H1 (cell line): ENCODE measurements around the gene CCR2. TPM values are rescaled to one million over a fixed set of nuclear protein-coding genes. Genes with fewer than 3 reads are reported as not detected.

ENCODE experiments used
- CTCF ChIA-PET: fragments of 300-600 bp; sonication (Branson Sonifier 250); formaldehyde crosslinking; loops from one replicate; lab custom pipeline; 2021; ENCODE audit not compliant: partially characterized antibody; lab: Charles Lee
- POLR2A ChIA-PET: fragments of 300-600 bp; sonication (Branson Sonifier 250); formaldehyde crosslinking; loops from one replicate; lab custom pipeline; 2021; ENCODE audit warnings: inconsistent platforms; ENCODE audit not compliant: partially characterized antibody; lab: Charles Lee
- DNase-seq, 2 experiments: peaks; one replicate each; pipeline versions ENCODE4 v3.0.0 to v3.0.0-alpha.2; 2010 to 2022; ENCODE audit warnings: low spot score in 2 of 2, low read depth in 1 of 2, mixed read lengths in 1 of 2
- FAIRE-seq: peaks from 2 replicates; lab custom pipeline; 2011; peaks lifted over from hg19 to GRCh38; lab: Jason Lieb, UNC
- H2AFZ ChIP-seq: 2 replicates; pipeline ENCODE4 v1.8.1; 2012; ENCODE audit warnings: low read length, inconsistent platforms
- H2AK5ac ChIP-seq: 2 replicates; pipeline ENCODE4 v1.6.1; 2013; ENCODE audit warnings: low read depth, low read length
- H2BK120ac ChIP-seq: replicated peaks from 2 replicates; pipeline ENCODE3; 2013; ENCODE audit warnings: low read depth, low read length, inconsistent platforms
- H2BK12ac ChIP-seq: 2 replicates; pipeline ENCODE4 v1.6.1; 2013; ENCODE audit warnings: low read depth, low read length
- H2BK15ac ChIP-seq: 2 replicates; pipeline ENCODE4 v1.6.1; 2013; ENCODE audit warnings: low read length
- H2BK20ac ChIP-seq: 2 replicates; pipeline ENCODE4 v1.6.1; 2013; ENCODE audit warnings: low read length
- H2BK5ac ChIP-seq: 2 replicates; pipeline ENCODE4 v1.6.1; 2013; ENCODE audit warnings: low read depth, low read length
- H3K14ac ChIP-seq: 2 replicates; pipeline ENCODE4 v1.6.1; 2013; ENCODE audit warnings: inconsistent platforms; ENCODE audit not compliant: insufficient read length
- H3K18ac ChIP-seq: 2 replicates; pipeline ENCODE4 v1.6.1; 2013; ENCODE audit warnings: low read length; ENCODE audit errors: extremely low read depth
- H3K23ac ChIP-seq: 2 replicates; pipeline ENCODE4 v1.6.1; 2013; ENCODE audit warnings: inconsistent platforms; ENCODE audit not compliant: insufficient read length
- H3K23me2 ChIP-seq: 2 replicates; pipeline ENCODE4 v1.6.1; 2013; ENCODE audit warnings: low read depth, low read length
- H3K27ac ChIP-seq: 2 replicates; pipeline ENCODE4 v1.6.1; 2011; ENCODE audit warnings: low read depth, low read length, inconsistent platforms
- H3K27me3 ChIP-seq, 4 experiments: replicated peaks in 1 of 4; 1 replicate in 1 of 4; 2 replicates in 3 of 4; pipeline versions ENCODE4 v1.6.1 to v1.8.1; 2011 to 2013; ENCODE audit warnings: low read length in 3 of 4, mild to moderate bottlenecking in 3 of 4, inconsistent platforms in 2 of 4, mixed read lengths in 2 of 4, moderate library complexity in 1 of 4; ENCODE audit not compliant: control insufficient read depth in 3 of 4, insufficient read depth in 3 of 4; ENCODE audit errors: extremely low read depth in 1 of 4
- H3K36me3 ChIP-seq, 4 experiments: 2 replicates each; pipeline versions ENCODE4 v1.6.1 to v1.8.1; 2011 to 2013; ENCODE audit warnings: mild to moderate bottlenecking in 4 of 4, low read length in 3 of 4, moderate library complexity in 2 of 4, control low read depth in 1 of 4, inconsistent platforms in 1 of 4; ENCODE audit not compliant: insufficient read depth in 4 of 4, control insufficient read depth in 2 of 4
- H3K4ac ChIP-seq: replicated peaks from 2 replicates; pipeline ENCODE3; 2013; ENCODE audit warnings: low read length, low read depth, mixed read lengths, inconsistent platforms; ENCODE audit not compliant: insufficient read length
- H3K4me1 ChIP-seq, 4 experiments: replicated peaks in 1 of 4; 1 replicate in 1 of 4; 2 replicates in 3 of 4; pipeline versions ENCODE4 v1.6.1 to v1.8.1; 2011 to 2013; ENCODE audit warnings: low read length in 3 of 4, inconsistent platforms in 2 of 4, mixed read lengths in 1 of 4; ENCODE audit not compliant: insufficient read depth in 4 of 4, control insufficient read depth in 3 of 4
- H3K4me2 ChIP-seq, 2 experiments: 2 replicates each; pipeline versions ENCODE4 v1.6.1 to v1.8.1; 2011 to 2013; ENCODE audit warnings: low read depth in 2 of 2, low read length in 2 of 2, control low read depth in 1 of 2, inconsistent platforms in 1 of 2, mild to moderate bottlenecking in 1 of 2; ENCODE audit not compliant: insufficient read depth in 1 of 2
- H3K4me3 ChIP-seq, 4 experiments: fragments of 200-600, 300-600 bp in 1 of 4; sonication (generic), shearing (Covaris generic), sonication (Bioruptor Twin) in 1 of 4; 2 replicates each; pipeline versions ENCODE4 v1.5.1 to v1.8.1; 2011 to 2016; ENCODE audit warnings: low read length in 4 of 4, low read depth in 3 of 4, control low read depth in 2 of 4, inconsistent platforms in 2 of 4, mild to moderate bottlenecking in 2 of 4, mixed read lengths in 1 of 4, moderate library complexity in 1 of 4; ENCODE audit not compliant: insufficient read depth in 2 of 4; ENCODE audit errors: extremely low read depth in 1 of 4
- H3K56ac ChIP-seq: replicated peaks from 2 replicates; pipeline ENCODE3; 2013; ENCODE audit warnings: low read depth, mild to moderate bottlenecking, mixed read lengths, low read length, inconsistent platforms; ENCODE audit not compliant: insufficient read length
- H3K79me1 ChIP-seq: 2 replicates; pipeline ENCODE4 v1.6.1; 2013; ENCODE audit warnings: low read depth, low read length, control low read depth
- H3K79me2 ChIP-seq, 2 experiments: 2 replicates each; pipeline versions ENCODE4 v1.6.1 to v1.8.1; 2012 to 2013; ENCODE audit warnings: low read length in 2 of 2, mild to moderate bottlenecking in 2 of 2, inconsistent platforms in 1 of 2; ENCODE audit not compliant: insufficient read depth in 2 of 2, control insufficient read depth in 1 of 2
- H3K9ac ChIP-seq, 4 experiments: replicated peaks in 1 of 4; 1 replicate in 1 of 4; 2 replicates in 3 of 4; pipeline versions ENCODE4 v1.6.1 to v1.8.1; 2011 to 2013; ENCODE audit warnings: low read depth in 3 of 4, low read length in 3 of 4, control low read depth in 2 of 4, mild to moderate bottlenecking in 2 of 4, moderate library complexity in 2 of 4, inconsistent platforms in 1 of 4; ENCODE audit errors: extremely low read depth in 1 of 4
- H3K9me3 ChIP-seq, 2 experiments: 2 replicates each; pipeline versions ENCODE4 v1.6.1 to v1.8.1; 2012 to 2013; ENCODE audit warnings: mild to moderate bottlenecking in 2 of 2, moderate library complexity in 2 of 2, control low read depth in 1 of 2, inconsistent platforms in 1 of 2, low read depth in 1 of 2, low read length in 1 of 2, mixed read lengths in 1 of 2; ENCODE audit not compliant: insufficient read depth in 2 of 2
- H4K20me1 ChIP-seq, 2 experiments: replicated peaks in 1 of 2; 2 replicates each; pipeline versions ENCODE3 to v1.8.1; 2011 to 2013; ENCODE audit warnings: inconsistent platforms in 2 of 2, low read length in 2 of 2, mild to moderate bottlenecking in 1 of 2; ENCODE audit not compliant: insufficient read depth in 2 of 2, control insufficient read depth in 1 of 2
- H4K5ac ChIP-seq: 2 replicates; pipeline ENCODE4 v1.6.1; 2013; ENCODE audit warnings: low read length, low read depth, mixed read lengths, inconsistent platforms; ENCODE audit not compliant: insufficient read length
- H4K8ac ChIP-seq: 2 replicates; pipeline ENCODE4 v1.8.0; 2013; ENCODE audit warnings: mild to moderate bottlenecking, moderate library complexity, low read length, inconsistent platforms; ENCODE audit not compliant: insufficient read depth; ENCODE audit errors: extremely low read depth
- H4K91ac ChIP-seq: replicated peaks from 2 replicates; pipeline ENCODE3; 2013; ENCODE audit warnings: low read length, mixed read lengths, inconsistent platforms; ENCODE audit not compliant: insufficient read length
- CEBPB ChIP-seq: IDR thresholded peaks from 2 replicates; pipeline ENCODE4 v1.6.1; 2012; ENCODE audit warnings: low read depth, low read length
- TAF7 ChIP-seq: optimal IDR thresholded peaks from 2 replicates; pipeline ENCODE3; 2011; ENCODE audit warnings: low read depth, mild to moderate bottlenecking, inconsistent platforms, low read length, moderate library complexity, borderline replicate concordance
- WGBS, 2 experiments: shearing (Covaris generic) in 1 of 2; methylation state at CpG; one replicate each; pipeline versions ENCODE4 v1.1.6 to v1.1.7; 2013 to 2015; ENCODE audit warnings: low lambda C conversion rate in 2 of 2, mixed read lengths in 2 of 2, inconsistent platforms in 1 of 2, low coverage in 1 of 2, missing lambda C conversion rate in 1 of 2; ENCODE audit not compliant: insufficient replicate concordance in 2 of 2, insufficient coverage in 1 of 2, insufficient read length in 1 of 2; ENCODE audit errors: extremely low coverage in 1 of 2, missing lambda C conversion rate in 1 of 2; 5-methylcytosine and 5-hydroxymethylcytosine counted together
- polyA plus RNA-seq, 7 experiments: library from polyadenylated mRNA; depleted of rRNA in 3 of 7; stranded (reverse) in 5 of 7; unstranded in 2 of 7; fragments of >200 nt in 5 of 7; fragments of 200-250 nt in 2 of 7; gene quantifications; 1 replicate in 5 of 7; 2 replicates in 1 of 7; 4 replicates in 1 of 7; pipeline versions ENCODE4 v1.2.1 to v1.2.3, GENCODE V29; 2011 to 2013; ENCODE audit warnings: missing spikeins in 2 of 7, mixed read lengths in 2 of 7
- total RNA-seq: library from RNA; stranded (reverse); fragmentation: NEBNext Ultra II Directional; extraction: Animal tissue kit (Norgen Biotek cat#: 25700); gene quantifications from 2 replicates; pipeline ENCODE4 v1.2.1, GENCODE V29; 2021
- TF ChIP-seq, protein P1 (sequence below): IDR thresholded peaks from 2 replicates; pipeline ENCODE4 v1.6.1; 2011; ENCODE audit warnings: low read length, improper control_type of control experiment
- TF ChIP-seq, protein P2 (sequence below): IDR thresholded peaks from 2 replicates; pipeline ENCODE4 v1.6.1; 2012; ENCODE audit warnings: inconsistent platforms
- TF ChIP-seq, protein P3 (sequence below): IDR thresholded peaks from 2 replicates; pipeline ENCODE4 v1.6.1; 2012; ENCODE audit warnings: inconsistent platforms
- TF ChIP-seq, protein P4 (sequence below): IDR thresholded peaks from 2 replicates; pipeline ENCODE4 v1.6.1; 2012; ENCODE audit warnings: low read length, inconsistent platforms

Gene CCR2
- total and polyA plus RNA-seq, 2 of the 8 experiments (the other 6 are each of a cell fraction or from before 2014, with no cell fraction given) = not detected

DNA sequence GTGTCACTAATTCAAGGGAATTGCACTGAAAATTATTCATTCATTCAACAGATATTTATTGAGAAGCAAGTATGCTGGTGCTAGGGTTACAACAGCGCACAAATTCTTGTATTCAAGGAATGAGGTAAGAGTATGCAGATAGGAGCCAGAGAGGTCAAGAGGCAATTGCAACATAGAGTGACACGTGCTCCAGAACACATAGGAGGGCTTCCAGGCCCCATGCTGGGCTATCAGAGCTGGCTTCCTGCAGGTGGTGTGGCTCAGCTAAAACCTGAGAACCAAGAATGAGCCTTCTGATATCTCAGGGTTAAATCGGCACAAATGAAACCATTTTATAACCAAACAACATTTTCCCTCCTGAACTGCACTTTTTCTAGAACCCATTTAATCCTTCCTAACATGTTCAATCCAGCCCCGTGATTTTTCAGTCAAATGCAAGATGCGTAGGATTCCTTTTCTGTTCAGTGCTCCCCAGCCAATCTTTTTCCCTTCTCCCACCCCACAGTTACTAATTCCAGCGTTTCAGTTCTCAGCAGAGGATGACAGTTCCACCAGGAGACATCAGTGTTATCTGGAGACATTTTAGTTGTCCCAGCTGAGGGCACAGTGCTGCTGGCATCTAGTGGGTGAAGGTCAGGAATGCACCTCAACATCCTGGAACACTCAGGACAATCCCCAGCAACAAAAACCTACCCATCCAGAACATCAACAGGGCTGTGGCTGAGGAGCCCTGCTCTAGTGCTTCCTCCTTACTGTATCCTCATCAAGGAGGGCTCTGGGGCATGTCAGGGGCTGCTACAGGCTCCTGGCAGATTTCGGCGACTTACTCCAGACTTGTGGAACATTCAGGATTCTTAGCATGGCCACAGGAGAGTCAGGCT is 39.9 kb downstream of the CCR2 start:
- ChIA-PET POLR2A (no interaction called here), CTCF (interaction anchor here (0.6 to 1.4 kb wide), 4 partner anchors 33 to 160 kb away, joined by 3 to 4 read pairs (median 4); no protein-coding TSS in a partner anchor)
- Histone ChIP-seq H3K9me3 (no peaks in the 10 kb centered on the region), H2BK120ac (no peak overlapping the region), H3K79me2 (no peaks in the 10 kb centered on the region), H3K18ac (no peak overlapping the region), H4K20me1 (no peaks in the 10 kb centered on the region), H3K9ac (no peak overlapping the region), H3K27ac (no peak overlapping the region), H3K4me1 (peaks cover 0 to 6% (median under 1%) of the 10 kb centered on the region in 4 experiments; a peak in 1 of 7 replicates), H2AK5ac (no peak overlapping the region), H4K5ac (no peak overlapping the region), H3K27me3 (no peaks in the 10 kb centered on the region), H3K4ac (no peak overlapping the region), H2BK15ac (no peak overlapping the region), H3K23ac (no peak overlapping the region), H2AFZ (no peak overlapping the region), H3K23me2 (no peaks in the 10 kb centered on the region), H2BK12ac (no peak overlapping the region), H4K8ac (no peak overlapping the region), H3K14ac (no peak overlapping the region), H3K4me3 (no peak overlapping the region), H3K4me2 (no peak overlapping the region), H2BK5ac (no peak overlapping the region; the same call in 1 of the 2 replicates), H2BK20ac (peak overlapping the region; percentile 55; the same call in 1 of the 2 replicates), H4K91ac (no peak overlapping the region), H3K79me1 (no peaks in the 10 kb centered on the region), H3K56ac (no peak overlapping the region), H3K36me3 (no peaks in the 10 kb centered on the region)
- DNase-seq (no peak), FAIRE-seq (no peak)
- TF ChIP-seq, protein P1, sequence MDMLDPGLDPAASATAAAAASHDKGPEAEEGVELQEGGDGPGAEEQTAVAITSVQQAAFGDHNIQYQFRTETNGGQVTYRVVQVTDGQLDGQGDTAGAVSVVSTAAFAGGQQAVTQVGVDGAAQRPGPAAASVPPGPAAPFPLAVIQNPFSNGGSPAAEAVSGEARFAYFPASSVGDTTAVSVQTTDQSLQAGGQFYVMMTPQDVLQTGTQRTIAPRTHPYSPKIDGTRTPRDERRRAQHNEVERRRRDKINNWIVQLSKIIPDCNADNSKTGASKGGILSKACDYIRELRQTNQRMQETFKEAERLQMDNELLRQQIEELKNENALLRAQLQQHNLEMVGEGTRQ = no peak
- TF ChIP-seq, protein P2, sequence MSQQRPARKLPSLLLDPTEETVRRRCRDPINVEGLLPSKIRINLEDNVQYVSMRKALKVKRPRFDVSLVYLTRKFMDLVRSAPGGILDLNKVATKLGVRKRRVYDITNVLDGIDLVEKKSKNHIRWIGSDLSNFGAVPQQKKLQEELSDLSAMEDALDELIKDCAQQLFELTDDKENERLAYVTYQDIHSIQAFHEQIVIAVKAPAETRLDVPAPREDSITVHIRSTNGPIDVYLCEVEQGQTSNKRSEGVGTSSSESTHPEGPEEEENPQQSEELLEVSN = peak; percentile 59; the same call in 1 of the 2 replicates
- TF ChIP-seq, protein P3, sequence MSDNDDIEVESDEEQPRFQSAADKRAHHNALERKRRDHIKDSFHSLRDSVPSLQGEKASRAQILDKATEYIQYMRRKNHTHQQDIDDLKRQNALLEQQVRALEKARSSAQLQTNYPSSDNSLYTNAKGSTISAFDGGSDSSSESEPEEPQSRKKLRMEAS = peak; percentile 59; the same call in 1 of the 2 replicates
- TF ChIP-seq TAF7 (no peak), CEBPB (peak; percentile 83)
- TF ChIP-seq, protein P4, sequence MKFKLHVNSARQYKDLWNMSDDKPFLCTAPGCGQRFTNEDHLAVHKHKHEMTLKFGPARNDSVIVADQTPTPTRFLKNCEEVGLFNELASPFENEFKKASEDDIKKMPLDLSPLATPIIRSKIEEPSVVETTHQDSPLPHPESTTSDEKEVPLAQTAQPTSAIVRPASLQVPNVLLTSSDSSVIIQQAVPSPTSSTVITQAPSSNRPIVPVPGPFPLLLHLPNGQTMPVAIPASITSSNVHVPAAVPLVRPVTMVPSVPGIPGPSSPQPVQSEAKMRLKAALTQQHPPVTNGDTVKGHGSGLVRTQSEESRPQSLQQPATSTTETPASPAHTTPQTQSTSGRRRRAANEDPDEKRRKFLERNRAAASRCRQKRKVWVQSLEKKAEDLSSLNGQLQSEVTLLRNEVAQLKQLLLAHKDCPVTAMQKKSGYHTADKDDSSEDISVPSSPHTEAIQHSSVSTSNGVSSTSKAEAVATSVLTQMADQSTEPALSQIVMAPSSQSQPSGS = no peak
- WGBS, 2 experiments = 85% methylated on average over 8 of the region's 8 CpGs; no CpG with 5 or more reads in 1 of the 2 experiments
